A673 (cell line): Measurements from ENCODE around the gene RAB33B. TPM values are rescaled to one million over a fixed set of nuclear protein-coding genes. Genes with fewer than 3 reads are reported as not detected.

Experiments
- BruUV-seq: library from RNA; stranded (reverse); fragments of 400-500 nt; replicated peaks from 2 replicates; lab custom pipeline; 2021; lab: Mats Ljungman, UMichigan
- CTCF ChIA-PET: fragments of 300-600 bp; sonication (Branson Sonifier 250); formaldehyde crosslinking; loops from one replicate; lab custom pipeline; 2022; ENCODE audit warnings: antibody characterized with exemption; lab: Charles Lee
- POLR2A ChIA-PET: fragments of 300-600 bp; sonication (Branson Sonifier 250); formaldehyde crosslinking; loops from one replicate; lab custom pipeline; 2022; ENCODE audit warnings: antibody characterized with exemption; ENCODE audit not compliant: low non-redundant PET; lab: Charles Lee
- DNase-seq: peaks from one replicate; pipeline ENCODE4 v3.0.0-alpha.2; 2015; ENCODE audit warnings: low spot score
- H3K27ac ChIP-seq: fragments of 200-600 bp; sonication (generic); 2 replicates; pipeline ENCODE4 v1.5.1; 2016; ENCODE audit warnings: mixed run types, low read depth, mild to moderate bottlenecking, mixed read lengths, antibody characterized with exemption, low read length; ENCODE audit not compliant: poor library complexity, severe bottlenecking
- H3K27me3 ChIP-seq: fragments of 200-600 bp; sonication (generic); replicated peaks from 2 replicates; pipeline ENCODE4 v1.6.1; 2017; ENCODE audit warnings: mixed run types, low read depth, mild to moderate bottlenecking, mixed read lengths, antibody characterized with exemption, low read length; ENCODE audit not compliant: insufficient read depth, poor library complexity
- H3K36me3 ChIP-seq: fragments of 200-600 bp; sonication (generic); 2 replicates; pipeline ENCODE4 v1.6.1; 2016; ENCODE audit warnings: mixed run types, mild to moderate bottlenecking, mixed read lengths, antibody characterized with exemption, low read length; ENCODE audit not compliant: insufficient read depth, poor library complexity, severe bottlenecking
- H3K4me1 ChIP-seq: fragments of 200-600 bp; sonication (generic); 2 replicates; pipeline ENCODE4 v1.6.1; 2017; ENCODE audit warnings: mixed run types, mild to moderate bottlenecking, mixed read lengths, antibody characterized with exemption, low read length; ENCODE audit not compliant: insufficient read depth, poor library complexity, severe bottlenecking
- H3K4me3 ChIP-seq: fragments of 200-600 bp; sonication (generic); 2 replicates; pipeline ENCODE4 v1.5.1; 2016; ENCODE audit warnings: low read depth, mixed run types, mild to moderate bottlenecking, mixed read lengths, low read length; ENCODE audit not compliant: poor library complexity, severe bottlenecking
- H3K9me3 ChIP-seq: fragments of 200-600 bp; sonication (generic); 2 replicates; pipeline ENCODE4 v1.6.1; 2016; ENCODE audit warnings: mixed run types, low read depth, mild to moderate bottlenecking, mixed read lengths, antibody characterized with exemption, low read length; ENCODE audit not compliant: poor library complexity, severe bottlenecking
- EZH2 ChIP-seq: fragments of 200-600 bp; sonication (generic); IDR thresholded peaks from 2 replicates; pipeline ENCODE4 v1.6.1; 2017; ENCODE audit warnings: borderline replicate concordance, low read depth, mild to moderate bottlenecking, mixed read lengths, antibody characterized with exemption, low read length; ENCODE audit not compliant: poor library complexity, severe bottlenecking
- intact Hi-C: fragments of 100-400 bp; cut with micrococcal nuclease; formaldehyde crosslinking; loops from one replicate; pipeline ENCODE4 v1.10.0; 2022; ENCODE audit not compliant: unreplicated experiment
- total RNA-seq: library from RNA; stranded (reverse); gene quantifications from 2 replicates; pipeline ENCODE4 v1.2.3, GENCODE V29; 2021
- TF ChIP-seq, protein P1 (sequence below): fragments of 300-800, 200-600 bp; sonication (generic); conservative IDR thresholded peaks from 2 replicates; pipeline ENCODE4 v1.5.1; 2017; ENCODE audit warnings: low read depth, mild to moderate bottlenecking, antibody characterized with exemption, low read length, moderate library complexity, mixed read lengths

RAB33B gene
- total RNA-seq, 1 experiment from 2014 or later = 8.5 TPM

DNA sequence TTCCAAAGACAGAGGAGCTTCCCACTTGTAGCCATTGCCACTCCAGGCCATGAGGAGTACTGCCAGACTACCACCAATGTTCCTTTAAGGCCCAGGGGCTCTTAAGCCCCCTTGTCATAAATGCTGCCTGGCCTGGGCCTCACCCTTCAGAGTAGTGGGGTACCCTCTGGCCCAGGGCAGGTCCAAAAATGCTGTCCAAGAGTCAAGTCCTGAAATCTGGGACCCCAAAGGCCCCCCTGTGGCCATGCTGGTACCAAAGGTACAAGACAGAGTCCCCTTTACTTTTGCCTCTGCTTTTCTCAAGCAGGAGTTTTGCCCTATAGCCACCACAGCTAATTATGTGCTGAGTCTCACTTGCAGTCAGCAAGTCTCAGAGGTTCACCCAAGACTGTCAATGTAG, 16.4 kb downstream of the RAB33B start:
- CTCF ChIA-PET = no interaction called here
- Histone ChIP-seq H3K27me3 (no peaks in the 10 kb centered on the region), H3K27ac (no peak overlapping the region), H3K4me3 (no peak overlapping the region), H3K9me3 (peaks cover 6% of the 10 kb centered on the region), H3K4me1 (no peaks in the 10 kb centered on the region), H3K36me3 (peaks cover 15% of the 10 kb centered on the region)
- no TSS peak for BruUV-seq
- intact Hi-C loops = no loop called here
- TF ChIP-seq, protein P1, sequence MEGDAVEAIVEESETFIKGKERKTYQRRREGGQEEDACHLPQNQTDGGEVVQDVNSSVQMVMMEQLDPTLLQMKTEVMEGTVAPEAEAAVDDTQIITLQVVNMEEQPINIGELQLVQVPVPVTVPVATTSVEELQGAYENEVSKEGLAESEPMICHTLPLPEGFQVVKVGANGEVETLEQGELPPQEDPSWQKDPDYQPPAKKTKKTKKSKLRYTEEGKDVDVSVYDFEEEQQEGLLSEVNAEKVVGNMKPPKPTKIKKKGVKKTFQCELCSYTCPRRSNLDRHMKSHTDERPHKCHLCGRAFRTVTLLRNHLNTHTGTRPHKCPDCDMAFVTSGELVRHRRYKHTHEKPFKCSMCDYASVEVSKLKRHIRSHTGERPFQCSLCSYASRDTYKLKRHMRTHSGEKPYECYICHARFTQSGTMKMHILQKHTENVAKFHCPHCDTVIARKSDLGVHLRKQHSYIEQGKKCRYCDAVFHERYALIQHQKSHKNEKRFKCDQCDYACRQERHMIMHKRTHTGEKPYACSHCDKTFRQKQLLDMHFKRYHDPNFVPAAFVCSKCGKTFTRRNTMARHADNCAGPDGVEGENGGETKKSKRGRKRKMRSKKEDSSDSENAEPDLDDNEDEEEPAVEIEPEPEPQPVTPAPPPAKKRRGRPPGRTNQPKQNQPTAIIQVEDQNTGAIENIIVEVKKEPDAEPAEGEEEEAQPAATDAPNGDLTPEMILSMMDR = no peak
- TF ChIP-seq EZH2 = no peak
- no peak for DNase-seq
- POLR2A ChIA-PET = no interaction called here

DNA sequence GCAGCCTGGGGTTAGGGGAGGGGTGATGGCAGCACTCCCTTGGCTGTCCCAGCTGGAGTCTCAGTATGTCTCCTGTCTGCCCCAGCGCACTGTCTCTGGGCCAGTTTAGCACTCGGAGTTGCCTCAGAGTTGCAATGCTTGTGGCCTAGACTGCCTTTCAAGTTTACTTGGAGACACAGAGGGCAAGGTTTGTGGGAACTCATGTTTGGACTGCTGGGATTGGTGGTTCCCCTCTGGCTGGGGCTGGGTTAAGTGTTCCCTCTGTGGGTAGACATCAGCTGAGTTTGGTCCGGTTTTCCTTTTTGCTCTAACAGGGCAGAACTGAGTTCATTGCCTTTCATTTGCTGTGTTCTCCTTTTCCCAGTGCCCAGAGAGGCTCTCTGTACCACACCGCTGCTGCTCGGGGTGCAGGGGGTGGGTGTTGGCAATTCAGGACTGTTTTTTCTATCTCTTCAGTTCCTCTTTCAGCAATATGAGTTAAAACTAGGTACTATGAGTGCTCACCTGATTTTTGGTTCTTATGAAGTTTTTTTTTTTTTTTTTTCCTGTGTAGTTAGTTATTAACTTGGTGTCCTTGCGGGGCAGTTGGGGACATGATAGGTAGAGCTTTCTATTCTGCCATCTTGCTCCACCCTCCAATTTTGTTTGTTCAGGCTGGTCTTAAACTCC, 17.2 kb downstream of the RAB33B start:
- intact Hi-C loops = no loop called here
- BruUV-seq = no TSS peak
- Histone ChIP-seq H3K36me3 (peaks cover 15% of the 10 kb centered on the region), H3K4me3 (no peak overlapping the region), H3K4me1 (no peaks in the 10 kb centered on the region), H3K9me3 (peaks cover 6% of the 10 kb centered on the region), H3K27me3 (no peaks in the 10 kb centered on the region), H3K27ac (no peak overlapping the region)
- CTCF ChIA-PET = no interaction called here
- no peak for DNase-seq
- POLR2A ChIA-PET = no interaction called here
- no peak for TF ChIP-seq EZH2
- TF ChIP-seq, protein P1 = no peak

DNA sequence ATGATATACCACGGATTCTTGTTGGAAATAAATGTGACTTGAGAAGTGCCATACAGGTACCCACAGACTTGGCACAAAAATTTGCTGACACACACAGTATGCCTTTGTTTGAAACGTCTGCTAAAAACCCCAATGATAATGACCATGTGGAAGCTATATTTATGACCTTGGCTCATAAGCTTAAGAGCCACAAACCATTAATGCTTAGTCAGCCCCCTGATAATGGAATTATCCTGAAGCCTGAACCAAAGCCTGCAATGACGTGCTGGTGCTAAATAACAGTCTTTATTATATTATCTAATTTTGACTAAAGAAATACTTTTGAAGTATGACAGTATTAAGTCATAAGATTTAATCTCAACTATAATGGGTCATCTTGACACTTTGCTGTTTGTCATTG, 18.9 kb downstream of the RAB33B start:
- DNase-seq = no peak
- Histone ChIP-seq H3K27me3 (no peaks in the 10 kb centered on the region), H3K4me3 (no peak overlapping the region), H3K9me3 (peaks cover 6% of the 10 kb centered on the region), H3K27ac (no peak overlapping the region), H3K36me3 (peaks cover 15% of the 10 kb centered on the region), H3K4me1 (no peaks in the 10 kb centered on the region)
- CTCF ChIA-PET = no interaction called here
- BruUV-seq = no TSS peak
- no peak for TF ChIP-seq EZH2
- TF ChIP-seq, protein P1 = no peak
- intact Hi-C loops = no loop called here
- POLR2A ChIA-PET = no interaction called here
